GM11168 (cell line): ENCODE data around the gene C16orf78.

Experiments
- in situ Hi-C: fragments of 300-500 bp; cut with MboI; formaldehyde crosslinking; loops from one replicate; pipeline ENCODE4 v1.12.0; 2022; ENCODE audit warnings: low sequenced_read_pairs; ENCODE audit not compliant: unreplicated experiment

The C16orf78 gene

GRCh38 chr16:49377196-49377755, 3.7 kb downstream of the C16orf78 start:
- in situ Hi-C loops: no loop called here

DNA sequence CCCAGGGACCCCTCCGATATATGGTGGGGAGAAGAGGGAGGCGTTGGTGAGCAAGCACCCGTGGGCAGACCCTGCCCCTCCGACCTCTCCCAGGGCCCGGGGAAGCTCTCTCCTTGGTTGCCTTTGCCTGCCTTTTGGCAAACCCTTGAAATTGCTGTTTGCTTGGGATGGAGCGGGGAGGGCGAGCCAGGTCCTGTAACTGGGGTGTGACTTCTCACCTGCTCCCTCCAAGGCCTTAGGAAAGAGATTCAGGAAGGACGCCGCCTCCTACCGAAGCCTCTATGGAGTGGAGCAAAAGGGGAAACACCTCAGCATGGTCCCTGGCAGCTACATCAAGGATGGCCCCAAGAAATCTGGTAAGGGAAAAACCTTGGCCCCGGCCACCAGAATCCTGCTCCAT, 4.6 kb downstream of the C16orf78 start:
- in situ Hi-C loops: no loop called here

- in situ Hi-C loops: no loop called here
These were observed 5.2 kb downstream of the C16orf78 start for GRCh38 chr16:49378816-49379215.

DNA sequence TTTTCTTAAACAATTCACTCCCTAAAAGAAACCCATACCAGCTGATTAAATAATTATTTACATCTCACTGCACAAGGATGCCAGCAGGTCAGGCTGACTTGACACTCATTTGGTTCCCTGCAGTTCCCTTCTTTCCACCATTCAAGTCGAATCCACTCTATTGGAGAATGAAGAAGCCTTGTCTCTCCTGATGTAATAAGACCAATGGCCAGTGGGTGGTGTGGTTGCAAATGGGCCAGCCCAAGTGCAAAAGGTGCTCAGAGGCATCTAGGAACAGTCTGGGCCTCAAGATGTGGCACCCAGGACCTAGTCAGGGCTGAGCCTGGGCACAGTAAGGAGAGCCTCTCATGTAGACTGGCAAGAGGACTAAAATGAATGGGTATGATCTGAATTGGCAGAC, 9.3 kb downstream of the C16orf78 start:
- in situ Hi-C loops: no loop called here

DNA sequence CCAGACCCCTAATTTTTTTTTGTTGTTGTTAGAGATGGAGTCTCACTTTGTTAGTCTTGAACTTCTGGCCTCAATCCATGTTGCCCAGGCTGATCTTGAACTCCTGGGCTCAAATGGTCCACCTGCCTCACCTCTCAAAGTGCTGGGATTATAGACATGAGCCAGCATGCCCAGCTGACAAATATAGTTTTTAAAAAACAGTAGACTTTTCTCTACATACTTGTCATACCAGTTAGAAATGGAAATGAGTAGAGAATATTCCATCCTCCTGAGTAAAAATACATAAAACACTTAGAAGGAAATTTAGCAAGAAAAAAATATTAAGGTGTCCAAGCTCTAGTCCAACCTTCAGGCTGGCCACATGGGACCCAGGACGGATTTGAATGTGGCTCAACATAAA, 21.4 kb downstream of the C16orf78 start:
- in situ Hi-C loops: no loop called here

GRCh38 chr16:49396206-49396720, 22.7 kb downstream of the C16orf78 start:
- in situ Hi-C loops: no loop called here

GRCh38 chr16:49398761-49399160, 25.2 kb downstream of the C16orf78 start:
- in situ Hi-C loops: no loop called here

DNA sequence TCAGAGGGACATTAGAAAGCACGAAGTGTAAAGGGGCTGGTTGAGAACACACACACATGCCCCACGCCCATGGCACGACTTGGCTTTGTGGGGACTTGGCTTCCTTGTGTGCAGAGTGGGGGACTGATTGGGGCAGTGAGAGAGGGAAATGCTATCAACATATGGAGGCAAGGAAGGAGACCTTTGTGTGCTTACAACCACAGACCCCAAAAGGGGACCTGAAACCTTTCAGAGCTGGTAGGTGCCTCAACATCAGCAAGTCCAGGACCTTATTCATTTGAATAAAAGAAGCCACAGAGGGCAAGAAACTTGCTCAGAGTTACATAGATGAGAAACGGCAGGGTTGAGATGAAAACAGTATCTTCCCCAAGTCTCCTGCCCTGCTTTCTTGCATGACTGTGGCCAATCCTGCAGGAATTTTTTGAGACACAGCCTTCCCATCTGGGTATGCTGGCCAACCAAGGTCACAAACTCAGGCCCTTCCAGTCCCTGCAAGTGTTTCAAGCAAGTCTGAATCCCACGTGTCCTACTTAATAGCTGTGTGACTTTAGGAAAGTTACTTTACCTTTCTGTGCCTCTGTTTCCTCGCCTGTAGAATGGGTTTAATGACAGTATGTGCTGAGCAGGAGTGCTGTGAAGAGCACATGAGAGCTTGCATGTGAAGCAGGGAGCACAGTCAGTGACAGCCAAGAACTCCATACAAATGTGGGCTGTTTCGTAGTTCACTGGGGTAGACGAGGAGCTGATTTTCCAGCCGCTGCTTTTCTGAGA, 26.2 kb downstream of the C16orf78 start:
- in situ Hi-C loops: no loop called here

- in situ Hi-C loops: no loop called here
These were observed 27.0 kb downstream of the C16orf78 start for GRCh38 chr16:49400611-49401010.

DNA sequence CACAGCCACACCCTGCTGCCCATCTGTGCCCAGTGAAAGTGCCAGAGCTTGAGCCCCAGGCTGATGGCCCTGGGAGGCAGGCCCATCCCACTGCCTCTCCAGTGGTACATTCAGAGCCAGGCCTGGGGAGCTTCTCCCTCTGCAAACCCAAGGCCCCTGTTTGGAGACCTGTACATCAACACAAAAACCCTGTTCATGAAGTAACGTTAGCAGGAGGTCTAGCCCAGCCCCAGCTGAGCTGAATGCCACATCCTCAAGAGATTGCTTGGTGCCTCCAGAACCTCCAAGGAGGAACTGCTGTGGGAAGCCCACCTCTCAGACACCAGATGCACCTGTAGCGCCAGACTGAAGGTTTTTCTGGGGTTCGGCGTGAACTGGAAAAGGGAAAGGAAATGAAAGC, 31.5 kb downstream of the C16orf78 start:
- in situ Hi-C loops: no loop called here

DNA sequence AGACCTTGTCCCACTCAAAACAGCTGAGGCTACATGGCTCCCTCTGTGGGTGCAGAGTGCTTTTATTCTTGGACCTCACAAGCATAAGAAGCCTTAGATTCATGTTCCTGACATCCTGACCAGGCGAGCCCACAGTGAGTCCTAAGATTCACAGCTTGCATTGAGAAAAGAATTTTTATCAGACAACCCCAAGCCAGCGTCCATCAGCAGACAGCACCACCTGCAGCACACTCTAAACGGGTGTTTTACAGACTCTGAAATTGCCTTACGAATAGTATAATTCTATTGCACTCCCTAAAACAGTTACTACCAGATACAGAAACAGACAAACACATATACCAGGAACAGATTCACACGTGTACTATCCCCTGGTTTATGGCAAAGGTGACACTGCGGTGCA, 31.9 kb downstream of the C16orf78 start:
- in situ Hi-C loops: no loop called here

DNA sequence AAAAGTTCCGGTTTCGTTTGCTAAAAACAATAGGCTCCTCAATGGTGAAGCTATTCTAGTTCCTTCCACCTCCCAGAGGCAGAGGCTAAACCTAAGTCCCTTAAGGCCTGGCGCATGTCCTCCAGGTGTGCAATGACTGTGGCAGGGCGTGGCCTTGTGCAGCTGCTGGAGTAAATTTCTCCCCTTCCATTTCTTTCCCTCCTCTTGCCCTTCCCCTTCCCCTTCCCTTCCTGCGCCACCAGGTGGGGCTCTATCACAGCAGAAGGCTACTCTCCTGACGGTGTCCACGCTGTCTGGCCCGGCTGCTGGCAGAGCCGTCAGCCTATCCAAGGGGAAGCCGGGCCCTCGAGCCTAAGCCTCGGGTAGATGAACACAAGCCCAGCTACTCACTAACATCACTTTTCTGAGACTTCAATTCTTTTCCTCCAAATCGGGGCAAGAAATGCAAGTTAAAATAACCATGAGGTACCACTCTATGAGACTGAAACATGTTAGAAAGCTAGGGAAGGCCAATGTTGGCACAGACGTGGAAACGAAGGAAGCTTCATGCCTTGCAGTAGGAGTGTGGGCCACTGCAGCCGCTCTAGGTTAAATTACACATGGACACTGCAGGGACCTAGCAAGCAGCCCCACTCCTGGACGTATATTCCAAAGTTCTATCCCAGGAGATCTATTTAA, 34.4 kb downstream of the C16orf78 start:
- in situ Hi-C loops: no loop called here

DNA sequence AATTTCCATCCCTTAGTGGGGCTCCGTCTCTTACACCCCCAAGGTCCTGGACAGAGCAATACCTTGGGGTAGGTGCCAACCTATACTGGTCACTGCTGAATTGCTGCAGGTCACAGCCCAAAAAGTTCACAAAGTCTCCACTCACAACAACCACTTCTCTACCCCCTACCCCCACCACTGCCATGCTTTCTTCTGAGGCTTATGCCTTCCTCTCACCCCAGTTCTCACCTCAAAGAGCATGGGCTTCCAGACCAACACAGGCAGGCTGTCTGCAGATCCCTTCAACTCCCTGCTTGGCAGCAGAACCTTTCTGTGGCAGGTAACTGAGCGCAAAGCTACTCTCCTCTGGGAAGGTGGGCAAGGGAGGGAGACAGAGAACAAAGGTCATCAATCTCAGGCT, 35.5 kb downstream of the C16orf78 start:
- in situ Hi-C loops: no loop called here

DNA sequence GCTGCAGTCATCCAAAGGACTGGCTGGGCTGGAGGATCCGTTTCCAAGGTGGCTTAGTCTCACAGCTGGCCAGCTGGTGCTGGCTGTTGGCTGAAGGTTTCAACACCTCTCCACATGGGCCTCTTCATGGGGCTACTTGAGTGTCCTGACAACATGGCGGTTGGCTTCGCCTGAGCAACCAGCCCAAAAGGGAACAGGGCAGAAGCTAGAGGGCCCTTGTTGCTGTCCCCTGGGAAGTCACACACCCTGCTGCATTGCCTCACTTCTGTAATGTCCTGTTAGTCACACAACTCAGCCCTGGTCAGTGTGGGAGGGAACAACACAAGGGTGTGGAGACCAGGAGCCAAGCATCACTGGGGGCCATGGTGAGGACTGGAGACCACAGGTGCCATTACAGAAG, 36.6 kb downstream of the C16orf78 start:
- in situ Hi-C loops: no loop called here

- in situ Hi-C loops: no loop called here
These were observed 37.7 kb downstream of the C16orf78 start for GRCh38 chr16:49411121-49411970.

- in situ Hi-C loops: no loop called here
These were observed 41.1 kb downstream of the C16orf78 start for GRCh38 chr16:49414671-49415070.

- in situ Hi-C loops: no loop called here
These were observed 41.5 kb downstream of the C16orf78 start for GRCh38 chr16:49415083-49415482.

DNA sequence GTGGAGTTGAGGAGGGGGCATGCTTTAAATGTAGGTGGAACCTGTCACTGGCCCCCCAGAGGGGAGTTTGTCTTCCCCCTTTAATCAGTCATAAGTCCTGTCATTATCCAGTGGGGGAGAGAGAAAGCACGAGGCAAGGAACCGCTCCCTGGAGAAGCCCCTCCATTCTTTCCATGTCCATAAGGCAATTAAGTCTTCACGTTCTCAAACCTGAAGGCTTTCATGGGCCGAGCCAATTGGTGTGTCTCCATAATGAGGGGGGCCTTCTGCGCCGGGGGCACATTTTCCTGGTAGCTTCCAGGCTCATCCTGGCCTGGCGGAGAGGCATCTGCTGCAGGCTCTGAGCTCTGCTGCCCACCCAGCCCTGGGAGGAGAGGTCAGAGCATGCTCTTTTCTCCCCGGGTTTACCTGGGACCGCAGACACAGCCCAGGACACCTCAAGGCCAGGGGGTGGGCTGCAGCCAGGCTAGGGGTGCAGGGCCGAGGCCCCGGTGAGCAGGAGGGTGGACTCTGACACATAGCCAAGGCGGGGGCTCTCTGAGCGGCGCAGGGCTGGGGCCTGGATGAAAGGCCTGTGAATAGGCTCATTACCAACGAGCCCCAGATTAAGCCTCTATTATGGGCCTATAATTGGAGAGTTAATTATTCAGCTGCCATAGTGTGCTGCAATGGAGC, 42.5 kb downstream of the C16orf78 start:
- in situ Hi-C loops: no loop called here

GRCh38 chr16:49417354-49417753, 43.8 kb downstream of the C16orf78 start:
- in situ Hi-C loops: no loop called here

GRCh38 chr16:49419006-49419405, 45.4 kb downstream of the C16orf78 start:
- in situ Hi-C loops: no loop called here
